NB4 (cell line): ENCODE measurements around the gene MSH4.
"Not testable (repeated sequence)": the region's sequence is repeated elsewhere in the genome, so short reads cannot be mapped to it uniquely, and the experiment has no call there.

ENCODE experiments used
- DNase-seq: peaks from one replicate; pipeline ENCODE4 v3.0.0; 2010; ENCODE audit warnings: low read depth
- H3K4me3 ChIP-seq: one replicate; pipeline ENCODE4 v1.5.1; 2011; ENCODE audit warnings: mild to moderate bottlenecking, low read depth, low read length, moderate library complexity
- MYC ChIP-seq: IDR thresholded peaks from 2 replicates; pipeline ENCODE4 v1.6.1; 2011; ENCODE audit warnings: low read depth, low read length
- POLR2A ChIP-seq: IDR thresholded peaks from 2 replicates; pipeline ENCODE4 v1.6.1; 2011; ENCODE audit warnings: mild to moderate bottlenecking; ENCODE audit not compliant: insufficient read length; ENCODE audit errors: extremely low read depth
- TF ChIP-seq, protein P1 (sequence below): IDR thresholded peaks from one replicate; pipeline ENCODE4 v1.5.1; 2012; ENCODE audit warnings: low read depth, low read length
- TF ChIP-seq, protein P2 (sequence below): IDR thresholded peaks from 2 replicates; pipeline ENCODE4 v1.6.1; 2011; ENCODE audit warnings: low read depth, low read length

MSH4 gene

DNA sequence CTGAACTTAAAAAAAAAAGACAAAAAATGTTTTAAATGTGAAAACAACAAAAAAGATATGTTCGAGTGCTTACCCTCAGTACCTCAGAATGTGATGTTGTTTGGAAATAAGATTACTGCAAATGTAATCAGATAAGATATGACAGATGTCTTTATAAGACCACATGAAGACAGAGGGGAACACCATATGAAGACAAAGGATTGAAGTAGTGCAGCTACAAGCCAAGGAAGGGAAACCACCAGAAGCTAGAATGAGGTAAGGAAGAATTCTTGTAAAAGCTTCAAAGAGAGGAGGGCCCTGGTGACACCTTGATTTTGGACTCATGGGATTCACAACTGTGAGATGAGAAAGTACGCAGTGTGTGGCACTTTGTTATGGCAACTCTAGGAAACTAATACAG is 120.2 kb downstream of the MSH4 start:
- H3K4me3 ChIP-seq, result no peak overlapping the region
- DNase-seq, result no peak
- TF ChIP-seq, protein P1, sequence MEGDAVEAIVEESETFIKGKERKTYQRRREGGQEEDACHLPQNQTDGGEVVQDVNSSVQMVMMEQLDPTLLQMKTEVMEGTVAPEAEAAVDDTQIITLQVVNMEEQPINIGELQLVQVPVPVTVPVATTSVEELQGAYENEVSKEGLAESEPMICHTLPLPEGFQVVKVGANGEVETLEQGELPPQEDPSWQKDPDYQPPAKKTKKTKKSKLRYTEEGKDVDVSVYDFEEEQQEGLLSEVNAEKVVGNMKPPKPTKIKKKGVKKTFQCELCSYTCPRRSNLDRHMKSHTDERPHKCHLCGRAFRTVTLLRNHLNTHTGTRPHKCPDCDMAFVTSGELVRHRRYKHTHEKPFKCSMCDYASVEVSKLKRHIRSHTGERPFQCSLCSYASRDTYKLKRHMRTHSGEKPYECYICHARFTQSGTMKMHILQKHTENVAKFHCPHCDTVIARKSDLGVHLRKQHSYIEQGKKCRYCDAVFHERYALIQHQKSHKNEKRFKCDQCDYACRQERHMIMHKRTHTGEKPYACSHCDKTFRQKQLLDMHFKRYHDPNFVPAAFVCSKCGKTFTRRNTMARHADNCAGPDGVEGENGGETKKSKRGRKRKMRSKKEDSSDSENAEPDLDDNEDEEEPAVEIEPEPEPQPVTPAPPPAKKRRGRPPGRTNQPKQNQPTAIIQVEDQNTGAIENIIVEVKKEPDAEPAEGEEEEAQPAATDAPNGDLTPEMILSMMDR, result no peak
- TF ChIP-seq POLR2A (no peak), MYC (no peak)
- TF ChIP-seq, protein P2, sequence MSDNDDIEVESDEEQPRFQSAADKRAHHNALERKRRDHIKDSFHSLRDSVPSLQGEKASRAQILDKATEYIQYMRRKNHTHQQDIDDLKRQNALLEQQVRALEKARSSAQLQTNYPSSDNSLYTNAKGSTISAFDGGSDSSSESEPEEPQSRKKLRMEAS, result no peak

DNA sequence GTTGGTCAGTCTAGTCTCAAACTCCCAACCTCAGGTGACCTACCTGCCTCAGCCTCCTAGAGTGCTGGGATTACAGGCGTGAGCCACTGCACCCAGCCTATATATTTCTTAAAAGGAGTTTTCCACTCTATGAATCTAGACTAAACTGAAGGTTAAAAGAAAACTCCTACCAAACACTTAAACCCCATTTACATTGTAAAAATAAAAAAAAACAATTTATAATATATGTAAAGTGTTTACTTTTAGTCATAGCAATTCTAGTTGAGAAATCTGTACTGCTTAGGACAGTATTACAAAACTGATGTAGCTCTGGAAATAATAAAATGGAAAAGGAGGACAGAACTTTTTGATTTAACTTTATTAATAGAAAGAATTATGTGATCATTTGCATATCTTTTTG is 126.0 kb downstream of the MSH4 start:
- TF ChIP-seq MYC (no peak), POLR2A (no peak)
- TF ChIP-seq, protein P2, result no peak
- TF ChIP-seq, protein P1, result no peak
- H3K4me3 ChIP-seq, result no peak overlapping the region

DNA sequence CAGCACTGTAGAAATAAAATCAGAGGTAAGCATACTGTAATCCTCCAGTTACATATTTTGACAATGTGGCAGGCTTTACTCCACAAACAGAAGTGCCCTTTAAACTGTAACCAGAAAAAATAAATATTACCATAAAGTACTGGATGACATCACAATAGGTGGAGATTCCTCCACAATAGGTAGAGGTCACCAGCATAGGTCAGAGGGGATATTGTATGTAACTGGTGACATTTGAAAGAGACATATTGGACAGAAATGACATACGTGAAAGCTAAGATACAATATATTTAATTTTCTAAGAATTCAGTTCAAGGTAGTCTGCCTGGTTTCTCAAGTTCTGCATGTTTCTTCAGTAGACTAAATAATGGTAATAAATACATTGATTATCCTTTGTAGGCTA is 135.6 kb downstream of the MSH4 start, which contains the start of gene ASB17:
ASB17 (minus strand) TSS at position 101 of the 400 bp plus-strand sequence. CDS start 113 bp downstream, outside the sequence.
- TF ChIP-seq, protein P1, result no peak
- TF ChIP-seq, protein P2, result no peak
- TF ChIP-seq POLR2A, result no peak
- TF ChIP-seq MYC, result no peak
- DNase-seq, result no peak

More for the DNA sequence above, 126.0 kb downstream of the MSH4 start:
- no peak for DNase-seq

DNA sequence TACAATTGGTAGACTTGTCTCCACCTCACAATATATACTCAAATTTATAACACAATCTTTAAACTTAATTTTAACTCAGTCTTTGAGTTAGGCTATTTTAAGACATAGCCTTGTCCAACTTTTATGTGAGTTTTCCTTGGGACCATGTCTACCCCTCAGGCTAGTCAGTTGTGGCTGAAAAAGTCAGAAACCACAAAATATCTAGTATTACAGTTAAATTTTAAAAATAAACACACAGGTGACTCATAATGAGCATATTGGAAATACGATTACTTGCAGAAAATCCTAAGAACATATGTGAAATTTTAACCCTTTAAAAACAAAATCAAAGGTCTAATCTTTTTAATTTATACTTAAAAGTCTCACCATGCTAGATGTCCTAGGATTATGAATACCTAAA is 140.4 kb downstream of the MSH4 start:
- no peak overlapping the region for H3K4me3 ChIP-seq
- DNase-seq, result no peak
- TF ChIP-seq MYC (no peak), POLR2A (no peak)
- TF ChIP-seq, protein P2, result no peak
- TF ChIP-seq, protein P1, result no peak

More for the DNA sequence above, 135.6 kb downstream of the MSH4 start, which contains the start of gene ASB17:
- no peak within 1 kb of the TSS for H3K4me3 ChIP-seq

DNA sequence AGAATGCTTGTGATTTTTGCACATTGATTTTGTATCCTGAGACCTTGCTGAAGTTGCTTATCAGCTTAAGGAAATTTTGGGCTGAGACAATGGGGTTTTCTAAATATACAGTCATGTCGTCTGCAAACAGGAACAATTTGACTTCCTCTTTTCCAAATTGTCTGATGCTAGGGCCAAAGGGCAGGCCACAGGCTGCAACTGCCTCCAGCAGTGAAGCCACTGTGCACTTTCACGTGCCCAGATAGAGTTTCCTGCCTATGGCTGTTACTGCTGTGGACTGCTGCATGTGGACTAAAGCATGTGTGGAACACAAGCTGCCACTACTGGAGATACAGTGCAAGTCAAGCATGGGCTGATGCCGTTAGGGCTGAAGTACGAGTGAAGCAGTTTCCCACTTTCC is 146.4 kb downstream of the MSH4 start:
- peak; percentile 84 for DNase-seq
- TF ChIP-seq, protein P2, result peak; percentile 66
- H3K4me3 ChIP-seq, result not testable (repeated sequence)

DNA sequence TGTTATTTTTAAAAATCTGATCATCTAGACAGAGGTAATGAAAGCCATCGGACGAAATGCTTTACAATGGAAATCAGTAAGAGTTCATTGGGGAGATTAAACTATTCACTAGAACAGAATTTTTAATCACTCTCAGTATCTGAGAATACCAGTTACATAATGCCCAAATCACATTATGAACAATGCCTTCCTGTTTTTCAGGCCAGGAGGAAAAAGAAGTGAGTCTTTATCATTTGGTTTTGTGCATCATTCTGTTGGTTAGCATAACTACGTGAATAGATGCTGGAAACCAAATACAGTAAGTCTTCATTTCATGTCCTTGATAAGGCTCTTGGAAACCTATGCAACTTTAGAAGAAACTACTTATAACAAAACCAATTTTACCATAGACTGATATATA is 153.5 kb downstream of the MSH4 start:
- no peak for DNase-seq
- TF ChIP-seq MYC, result no peak
- TF ChIP-seq, protein P1, result no peak
- no peak overlapping the region for H3K4me3 ChIP-seq
